GM23338 (cell line): ENCODE data around the gene ZNF227. TPM values are rescaled to one million over a fixed set of nuclear protein-coding genes. Genes with fewer than 3 reads are reported as not detected.

ENCODE experiments used
- ATAC-seq: fragments of 200-7000 bp; cut with Tn5 transposase; 3 replicates; pipeline ENCODE4 v1.9.1; 2020
- DNase-seq: peaks from one replicate; pipeline ENCODE4 v3.0.0-alpha.2; 2015; ENCODE audit warnings: low spot score
- H2AFZ ChIP-seq: fragments of 200-600 bp; sonication (generic); 2 replicates; pipeline ENCODE4 v1.8.0; 2016; ENCODE audit warnings: antibody characterized with exemption, mild to moderate bottlenecking, moderate library complexity
- H3F3A ChIP-seq: fragments of 200-600 bp; sonication (generic); replicated peaks from 2 replicates; pipeline ENCODE4 v1.8.0; 2017; ENCODE audit warnings: antibody characterized with exemption, mixed run types, low read depth
- H3K27ac ChIP-seq: fragments of 200-600 bp; sonication (generic); 2 replicates; pipeline ENCODE4 v1.6.1; 2016; ENCODE audit warnings: low read depth
- H3K27me3 ChIP-seq: fragments of 200-600 bp; sonication (generic); 2 replicates; pipeline ENCODE4 v1.8.0; 2016; ENCODE audit warnings: mild to moderate bottlenecking, mixed run types, moderate library complexity; ENCODE audit not compliant: insufficient read depth
- H3K36me3 ChIP-seq: fragments of 200-600 bp; sonication (generic); 2 replicates; pipeline ENCODE4 v1.8.0; 2016; ENCODE audit warnings: mild to moderate bottlenecking; ENCODE audit not compliant: insufficient read depth
- H3K4me1 ChIP-seq: fragments of 200-600 bp; sonication (generic); 2 replicates; pipeline ENCODE4 v1.8.0; 2016; ENCODE audit warnings: mild to moderate bottlenecking, moderate library complexity; ENCODE audit not compliant: insufficient read depth
- H3K4me2 ChIP-seq: fragments of 200-600 bp; sonication (generic); 2 replicates; pipeline ENCODE4 v1.7.1; 2017; ENCODE audit warnings: mixed run types
- H3K4me3 ChIP-seq: fragments of 200-600 bp; sonication (generic); 2 replicates; pipeline ENCODE4 v1.6.1; 2016; ENCODE audit warnings: mixed run types
- H3K79me2 ChIP-seq: fragments of 200-600 bp; sonication (generic); replicated peaks from 2 replicates; pipeline ENCODE4 v1.8.0; 2017; ENCODE audit warnings: mild to moderate bottlenecking; ENCODE audit not compliant: insufficient read depth
- H3K9me2 ChIP-seq: fragments of 200-600 bp; sonication (generic); 2 replicates; pipeline ENCODE4 v1.8.0; 2017; ENCODE audit not compliant: insufficient read depth
- H4K20me1 ChIP-seq: fragments of 200-600 bp; sonication (generic); replicated peaks from 2 replicates; pipeline ENCODE4 v1.8.0; 2017; ENCODE audit warnings: mild to moderate bottlenecking; ENCODE audit not compliant: insufficient read depth
- H3K27ac Mint-ChIP-seq: 2 replicates; pipeline ENCODE4 v1.8.0; 2020; ENCODE audit warnings: inconsistent platforms, mild to moderate bottlenecking, moderate library complexity, mixed read lengths
- H3K27me3 Mint-ChIP-seq: 3 replicates; pipeline ENCODE4 v1.8.0; 2022; ENCODE audit warnings: low read depth, mild to moderate bottlenecking, moderate library complexity, mixed read lengths, inconsistent platforms; ENCODE audit not compliant: insufficient read depth, poor library complexity
- H3K36me3 Mint-ChIP-seq: 3 replicates; pipeline ENCODE4 v1.8.0; 2021; ENCODE audit warnings: low read depth, mild to moderate bottlenecking, inconsistent platforms, moderate library complexity, mixed read lengths
- H3K4me1 Mint-ChIP-seq: 3 replicates; pipeline ENCODE4 v1.8.0; 2020; ENCODE audit warnings: mild to moderate bottlenecking, inconsistent platforms, mixed read lengths
- H3K4me3 Mint-ChIP-seq: 3 replicates; pipeline ENCODE4 v1.8.0; 2021; ENCODE audit warnings: moderate library complexity, mild to moderate bottlenecking, inconsistent platforms, mixed read lengths
- H3K9me3 Mint-ChIP-seq: 3 replicates; pipeline ENCODE4 v1.8.0; 2020; ENCODE audit warnings: moderate library complexity, mild to moderate bottlenecking, inconsistent platforms, mixed read lengths
- CREB1 ChIP-seq: fragments of 250-450 bp; sonication (Bioruptor Pico); IDR thresholded peaks from 2 replicates; pipeline ENCODE4 v1.5.0; 2020; ENCODE audit warnings: low read depth, mild to moderate bottlenecking, moderate library complexity
- EZH2 ChIP-seq: fragments of 200-600 bp; sonication (generic); IDR thresholded peaks from one replicate; pipeline ENCODE4 v1.8.0; 2017; ENCODE audit warnings: antibody characterized with exemption, mild to moderate bottlenecking, low read depth; ENCODE audit not compliant: unreplicated experiment
- JUNB ChIP-seq: IDR thresholded peaks from one replicate; pipeline ENCODE4 v1.6.1; 2016; ENCODE audit warnings: antibody characterized with exemption; ENCODE audit not compliant: unreplicated experiment
- NANOG ChIP-seq: IDR thresholded peaks from 2 replicates; pipeline ENCODE4 v1.6.1; 2016; ENCODE audit warnings: antibody characterized with exemption, borderline replicate concordance
- POLR2AphosphoS5 ChIP-seq: IDR thresholded peaks from 2 replicates; pipeline ENCODE4 v1.6.1; 2016; ENCODE audit warnings: antibody characterized with exemption, low read depth
- STAT1 ChIP-seq: IDR thresholded peaks from one replicate; pipeline ENCODE4 v1.6.1; 2016; ENCODE audit warnings: antibody characterized with exemption; ENCODE audit not compliant: unreplicated experiment
- ZNF114 ChIP-seq: fragments of 250-450 bp; sonication (Bioruptor Pico); IDR thresholded peaks from 2 replicates; pipeline ENCODE4 v1.5.0; 2020; ENCODE audit warnings: mild to moderate bottlenecking, moderate library complexity
- ZNF331 ChIP-seq: fragments of 250-450 bp; sonication (Bioruptor Pico); IDR thresholded peaks from 2 replicates; pipeline ENCODE4 v1.5.0; 2020; ENCODE audit warnings: low read depth, mild to moderate bottlenecking, moderate library complexity
- polyA plus RNA-seq: library from polyadenylated mRNA; unstranded; fragments of >200 nt; fragmentation: Nextera tagmentation; extraction: Ambion mirVana; gene quantifications from 2 replicates; pipeline ENCODE4 v1.2.1, GENCODE V29; 2016
- total RNA-seq: library from RNA; depleted of rRNA; stranded (reverse); fragments of >200 nt; shearing (Covaris generic); gene quantifications from 2 replicates; pipeline ENCODE4 v1.2.3, GENCODE V29; 2014
- TF ChIP-seq, protein P1 (sequence below): fragments of 250-450 bp; sonication (Bioruptor Pico); IDR thresholded peaks from 2 replicates; pipeline ENCODE4 v1.5.0; 2020; ENCODE audit warnings: mild to moderate bottlenecking, moderate library complexity
- TF ChIP-seq, protein P2 (sequence below), 2 experiments: fragments of 200-600 bp in 1 of 2; sonication (generic) in 1 of 2; conservative IDR thresholded peaks; 2 replicates each; pipeline versions ENCODE4 v1.5.1 to v1.6.1; 2016 to 2017; ENCODE audit warnings: antibody characterized with exemption in 2 of 2, low read depth in 2 of 2, mild to moderate bottlenecking in 2 of 2, moderate library complexity in 1 of 2

The ZNF227 gene
- total and polyA plus RNA-seq, 2 experiments from 2014 or later = 6.6 to 18.2 TPM

DNA sequence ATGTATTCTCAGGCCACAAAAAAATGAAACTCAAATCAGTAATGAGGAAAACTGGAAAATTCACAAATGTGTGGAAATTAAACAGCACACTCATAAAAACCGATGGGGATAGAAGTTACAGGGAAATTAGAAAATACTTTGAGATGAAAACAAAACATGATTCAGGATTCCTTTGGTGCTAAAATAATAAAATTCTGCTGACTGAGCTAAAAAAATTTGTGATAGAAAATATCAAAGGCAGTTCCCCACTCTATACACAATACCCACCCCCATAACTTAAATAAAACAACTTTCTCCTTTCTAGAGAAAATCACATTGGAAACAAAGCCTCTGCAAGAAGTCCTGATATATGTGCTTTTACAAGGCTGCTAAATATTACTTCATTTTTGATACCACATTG is 45.8 kb downstream of the ZNF227 start:
- Histone ChIP-seq H3K4me1 (no peaks in the 10 kb centered on the region), H3F3A (no peaks in the 10 kb centered on the region), H3K79me2 (no peaks in the 10 kb centered on the region), H3K27me3 (no peaks in the 10 kb centered on the region), H3K9me2 (no peaks in the 10 kb centered on the region), H4K20me1 (no peaks in the 10 kb centered on the region), H3K27ac (no peak overlapping the region), H3K4me2 (no peak overlapping the region), H2AFZ (no peak overlapping the region), H3K36me3 (0 out of 2 replicates have a peak, but pooled peaks cover 8% of the 10 kb centered on the region), H3K4me3 (no peak overlapping the region)
- ATAC-seq (no peak), DNase-seq (no peak)
- H3K4me3 Mint-ChIP-seq = no peak overlapping the region
- H3K27ac Mint-ChIP-seq = no peak overlapping the region
- peaks cover 6% of the 10 kb centered on the region; the same call in 2 of the 3 replicates for H3K4me1 Mint-ChIP-seq
- peaks cover 22% of the 10 kb centered on the region for H3K36me3 Mint-ChIP-seq
- H3K9me3 Mint-ChIP-seq = peaks cover 52% of the 10 kb centered on the region
- no peak for TF ChIP-seq CREB1 (CRISPR knock-in tag)
- TF ChIP-seq, protein P1, sequence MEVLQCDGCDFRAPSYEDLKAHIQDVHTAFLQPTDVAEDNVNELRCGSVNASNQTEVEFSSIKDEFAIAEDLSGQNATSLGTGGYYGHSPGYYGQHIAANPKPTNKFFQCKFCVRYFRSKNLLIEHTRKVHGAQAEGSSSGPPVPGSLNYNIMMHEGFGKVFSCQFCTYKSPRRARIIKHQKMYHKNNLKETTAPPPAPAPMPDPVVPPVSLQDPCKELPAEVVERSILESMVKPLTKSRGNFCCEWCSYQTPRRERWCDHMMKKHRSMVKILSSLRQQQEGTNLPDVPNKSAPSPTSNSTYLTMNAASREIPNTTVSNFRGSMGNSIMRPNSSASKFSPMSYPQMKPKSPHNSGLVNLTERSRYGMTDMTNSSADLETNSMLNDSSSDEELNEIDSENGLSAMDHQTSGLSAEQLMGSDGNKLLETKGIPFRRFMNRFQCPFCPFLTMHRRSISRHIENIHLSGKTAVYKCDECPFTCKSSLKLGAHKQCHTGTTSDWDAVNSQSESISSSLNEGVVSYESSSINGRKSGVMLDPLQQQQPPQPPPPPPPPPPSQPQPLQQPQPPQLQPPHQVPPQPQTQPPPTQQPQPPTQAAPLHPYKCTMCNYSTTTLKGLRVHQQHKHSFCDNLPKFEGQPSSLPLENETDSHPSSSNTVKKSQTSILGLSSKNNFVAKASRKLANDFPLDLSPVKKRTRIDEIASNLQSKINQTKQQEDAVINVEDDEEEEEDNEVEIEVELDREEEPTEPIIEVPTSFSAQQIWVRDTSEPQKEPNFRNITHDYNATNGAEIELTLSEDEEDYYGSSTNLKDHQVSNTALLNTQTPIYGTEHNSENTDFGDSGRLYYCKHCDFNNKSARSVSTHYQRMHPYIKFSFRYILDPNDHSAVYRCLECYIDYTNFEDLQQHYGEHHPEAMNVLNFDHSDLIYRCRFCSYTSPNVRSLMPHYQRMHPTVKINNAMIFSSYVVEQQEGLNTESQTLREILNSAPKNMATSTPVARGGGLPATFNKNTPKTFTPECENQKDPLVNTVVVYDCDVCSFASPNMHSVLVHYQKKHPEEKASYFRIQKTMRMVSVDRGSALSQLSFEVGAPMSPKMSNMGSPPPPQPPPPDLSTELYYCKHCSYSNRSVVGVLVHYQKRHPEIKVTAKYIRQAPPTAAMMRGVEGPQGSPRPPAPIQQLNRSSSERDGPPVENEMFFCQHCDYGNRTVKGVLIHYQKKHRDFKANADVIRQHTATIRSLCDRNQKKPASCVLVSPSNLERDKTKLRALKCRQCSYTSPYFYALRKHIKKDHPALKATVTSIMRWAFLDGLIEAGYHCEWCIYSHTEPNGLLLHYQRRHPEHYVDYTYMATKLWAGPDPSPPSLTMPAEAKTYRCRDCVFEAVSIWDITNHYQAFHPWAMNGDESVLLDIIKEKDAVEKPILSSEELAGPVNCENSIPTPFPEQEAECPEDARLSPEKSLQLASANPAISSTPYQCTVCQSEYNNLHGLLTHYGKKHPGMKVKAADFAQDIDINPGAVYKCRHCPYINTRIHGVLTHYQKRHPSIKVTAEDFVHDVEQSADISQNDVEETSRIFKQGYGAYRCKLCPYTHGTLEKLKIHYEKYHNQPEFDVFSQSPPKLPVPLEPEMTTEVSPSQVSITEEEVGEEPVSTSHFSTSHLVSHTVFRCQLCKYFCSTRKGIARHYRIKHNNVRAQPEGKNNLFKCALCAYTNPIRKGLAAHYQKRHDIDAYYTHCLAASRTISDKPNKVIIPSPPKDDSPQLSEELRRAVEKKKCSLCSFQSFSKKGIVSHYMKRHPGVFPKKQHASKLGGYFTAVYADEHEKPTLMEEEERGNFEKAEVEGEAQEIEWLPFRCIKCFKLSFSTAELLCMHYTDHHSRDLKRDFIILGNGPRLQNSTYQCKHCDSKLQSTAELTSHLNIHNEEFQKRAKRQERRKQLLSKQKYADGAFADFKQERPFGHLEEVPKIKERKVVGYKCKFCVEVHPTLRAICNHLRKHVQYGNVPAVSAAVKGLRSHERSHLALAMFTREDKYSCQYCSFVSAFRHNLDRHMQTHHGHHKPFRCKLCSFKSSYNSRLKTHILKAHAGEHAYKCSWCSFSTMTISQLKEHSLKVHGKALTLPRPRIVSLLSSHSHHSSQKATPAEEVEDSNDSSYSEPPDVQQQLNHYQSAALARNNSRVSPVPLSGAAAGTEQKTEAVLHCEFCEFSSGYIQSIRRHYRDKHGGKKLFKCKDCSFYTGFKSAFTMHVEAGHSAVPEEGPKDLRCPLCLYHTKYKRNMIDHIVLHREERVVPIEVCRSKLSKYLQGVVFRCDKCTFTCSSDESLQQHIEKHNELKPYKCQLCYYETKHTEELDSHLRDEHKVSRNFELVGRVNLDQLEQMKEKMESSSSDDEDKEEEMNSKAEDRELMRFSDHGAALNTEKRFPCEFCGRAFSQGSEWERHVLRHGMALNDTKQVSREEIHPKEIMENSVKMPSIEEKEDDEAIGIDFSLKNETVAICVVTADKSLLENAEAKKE (CRISPR knock-in tag) = no peak
- no peak for TF ChIP-seq STAT1
- no peak for TF ChIP-seq JUNB
- no peak for TF ChIP-seq ZNF114
- no peak for TF ChIP-seq POLR2AphosphoS5
- TF ChIP-seq NANOG = no peak
- TF ChIP-seq, protein P2, sequence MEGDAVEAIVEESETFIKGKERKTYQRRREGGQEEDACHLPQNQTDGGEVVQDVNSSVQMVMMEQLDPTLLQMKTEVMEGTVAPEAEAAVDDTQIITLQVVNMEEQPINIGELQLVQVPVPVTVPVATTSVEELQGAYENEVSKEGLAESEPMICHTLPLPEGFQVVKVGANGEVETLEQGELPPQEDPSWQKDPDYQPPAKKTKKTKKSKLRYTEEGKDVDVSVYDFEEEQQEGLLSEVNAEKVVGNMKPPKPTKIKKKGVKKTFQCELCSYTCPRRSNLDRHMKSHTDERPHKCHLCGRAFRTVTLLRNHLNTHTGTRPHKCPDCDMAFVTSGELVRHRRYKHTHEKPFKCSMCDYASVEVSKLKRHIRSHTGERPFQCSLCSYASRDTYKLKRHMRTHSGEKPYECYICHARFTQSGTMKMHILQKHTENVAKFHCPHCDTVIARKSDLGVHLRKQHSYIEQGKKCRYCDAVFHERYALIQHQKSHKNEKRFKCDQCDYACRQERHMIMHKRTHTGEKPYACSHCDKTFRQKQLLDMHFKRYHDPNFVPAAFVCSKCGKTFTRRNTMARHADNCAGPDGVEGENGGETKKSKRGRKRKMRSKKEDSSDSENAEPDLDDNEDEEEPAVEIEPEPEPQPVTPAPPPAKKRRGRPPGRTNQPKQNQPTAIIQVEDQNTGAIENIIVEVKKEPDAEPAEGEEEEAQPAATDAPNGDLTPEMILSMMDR (conservative IDR thresholded peaks at IDR 0.05; ENCODE audit: low read depth in 2 of 2) = no peak
- no peak for TF ChIP-seq EZH2
- no peak for TF ChIP-seq ZNF331 (CRISPR knock-in tag)
- H3K27me3 Mint-ChIP-seq = peaks cover 4% of the 10 kb centered on the region
